ENCODE measurements around the gene ATOSA. TPM values are rescaled to one million over a fixed set of nuclear protein-coding genes. Genes with fewer than 3 reads are reported as not detected.

The ATOSA gene
- total RNA-seq, 1 experiment from 2014 or later: 4.7 TPM

- no peak for ATAC-seq
- Histone ChIP-seq H3K9ac (ENCODE audit: low read length) (no peak overlapping the region), H4K20me1 (ENCODE audit: insufficient read depth) (no peaks in the 10 kb centered on the region), H3K4me1 (ENCODE audit: control insufficient read depth in 1 of 2, insufficient read depth in 2 of 2, low read length in 2 of 2) (0 out of 4 replicates have a peak, but pooled peaks cover 0 to 3% of the 10 kb centered on the region in 2 experiments), H3K27me3 (ENCODE audit: insufficient read depth, low read length) (0 out of 2 replicates have a peak, but pooled peaks cover 5% of the 10 kb centered on the region), H3K4me2 (ENCODE audit: low read length) (no peak overlapping the region), H3K79me2 (ENCODE audit: insufficient read depth, low read length) (no peaks in the 10 kb centered on the region), H2AFZ (ENCODE audit: low read depth, low read length, poor library complexity, severe bottlenecking) (no peak overlapping the region), H3K9me3 (ENCODE audit: control insufficient read depth in 1 of 2, insufficient read depth in 1 of 2, low read depth in 1 of 2, low read length in 2 of 2) (no peaks in the 10 kb centered on the region), H3K36me3 (ENCODE audit: control insufficient read depth in 1 of 2, insufficient read depth in 2 of 2, low read length in 2 of 2) (no peaks in the 10 kb centered on the region), H3K27ac (ENCODE audit: low read depth, low read length) (no peak overlapping the region), H3K9me2 (ENCODE audit: insufficient read depth) (no peaks in the 10 kb centered on the region), H3K4me3 (replicated peaks in 1 of 2; ENCODE audit: low read depth in 1 of 2, low read length in 2 of 2) (no peak overlapping the region)
- TF ChIP-seq TCF7L2 (IDR thresholded peaks at IDR 0.05; ENCODE audit: borderline replicate concordance, extremely low read depth, insufficient read depth, insufficient read length): no peak
- no peak for TF ChIP-seq ZNF274 (IDR thresholded peaks at IDR 0.05; ENCODE audit: low read depth, low read length)
- no peak for TF ChIP-seq CTCF (IDR thresholded peaks at IDR 0.05 in 2 of 3, conservative IDR thresholded peaks at IDR 0.05 in 1 of 3; ENCODE audit: borderline replicate concordance in 1 of 3, insufficient read depth in 1 of 3, low read depth in 2 of 3, low read length in 2 of 3)
- TF ChIP-seq MAX (IDR thresholded peaks at IDR 0.05): no peak
- no peak for TF ChIP-seq SRF (IDR thresholded peaks at IDR 0.05; ENCODE audit: low read depth)
- no peak for TF ChIP-seq EZH2 (IDR thresholded peaks at IDR 0.05)
- TF ChIP-seq FOSL1 (IDR thresholded peaks at IDR 0.05; ENCODE audit: low read depth): no peak
- no peak for TF ChIP-seq POLR2AphosphoS5 (IDR thresholded peaks at IDR 0.05; ENCODE audit: low read depth, low read length)
- TF ChIP-seq SP1 (IDR thresholded peaks at IDR 0.05; ENCODE audit: low read depth): no peak
- no peak for TF ChIP-seq JUND (IDR thresholded peaks at IDR 0.05)
- no peak for TF ChIP-seq ATF3 (IDR thresholded peaks at IDR 0.05)
- no peak for TF ChIP-seq EZH2phosphoT487 (IDR thresholded peaks at IDR 0.05; ENCODE audit: borderline replicate concordance)
- TF ChIP-seq POLR2A (IDR thresholded peaks at IDR 0.05; ENCODE audit: borderline replicate concordance, extremely low read depth, insufficient read depth, insufficient read length): no peak
- TF ChIP-seq CBX3 (IDR thresholded peaks at IDR 0.05; ENCODE audit: low read depth): no peak
- TF ChIP-seq REST (IDR thresholded peaks at IDR 0.05; ENCODE audit: low read depth): no peak
- no peak for TF ChIP-seq SIN3A (IDR thresholded peaks at IDR 0.05; ENCODE audit: low read depth)
- ChIA-PET POLR2A (no interaction called here), CTCF (no interaction called here), RAD21 (ENCODE audit: low non-redundant PET in 1 of 2, low total read pairs in 2 of 2, uncharacterized antibody in 2 of 2, unreplicated experiment in 2 of 2) (no interaction called here)
- BruUV-seq (replicated peaks): no TSS peak
- no peak for DNase-seq (ENCODE audit: low read depth, low spot score)
- intact Hi-C loops (cut with micrococcal nuclease): no loop called here
Measured at GRCh38 chr15:52706091-52706490, 26.9 kb upstream of the ATOSA start.
